SW480 (cell line): ENCODE results near the gene STAB1.
A peak's percentile ranks its signal among the peaks of the same experiment; 100 is the strongest.

Source experiments
- DNase-seq: peaks from one replicate; pipeline ENCODE4 v3.0.0-alpha.2; 2016; ENCODE audit warnings: low spot score

Gene STAB1

GRCh38 chr3:52494886-52495495 lies at the start of gene STAB1:
Gene STAB1, plus strand, starts transcription at chr3:52495338. Its CDS starts 76 bp downstream, at chr3:52495414.
- no peak for DNase-seq

GRCh38 chr3:52446042-52446441 lies 49.1 kb upstream of the STAB1 start:
- DNase-seq, result no peak

- DNase-seq, result peak; percentile 58
These were observed 48.3 kb upstream of the STAB1 start for GRCh38 chr3:52446631-52447511.

- DNase-seq, result no peak
These were observed 47.4 kb upstream of the STAB1 start for GRCh38 chr3:52447512-52448355.

- DNase-seq, result no peak
These were observed 44.5 kb upstream of the STAB1 start for GRCh38 chr3:52450489-52451236.

GRCh38 chr3:52451237-52452083 lies 43.7 kb upstream of the STAB1 start:
- no peak for DNase-seq

- DNase-seq, result no peak
These were observed 43.0 kb upstream of the STAB1 start for GRCh38 chr3:52452126-52452525.

GRCh38 chr3:52452570-52453221 lies 42.4 kb upstream of the STAB1 start:
- DNase-seq, result peak; percentile 34

GRCh38 chr3:52453496-52454249 lies 41.5 kb upstream of the STAB1 start, which contains the start of gene TNNC1:
Gene TNNC1, minus strand, starts transcription at chr3:52454041. Its CDS starts 26 bp downstream, at chr3:52454015.
- no peak for DNase-seq

GRCh38 chr3:52454250-52454937 lies 40.7 kb upstream of the STAB1 start:
- DNase-seq, result no peak

- no peak for DNase-seq
These were observed 40.2 kb upstream of the STAB1 start for GRCh38 chr3:52454938-52455282.

- peak; percentile 74 for DNase-seq
These were observed 39.6 kb upstream of the STAB1 start, which contains the start of gene NISCH for GRCh38 chr3:52455283-52456168. Gene NISCH, plus strand, starts transcription at chr3:52455604. Its CDS starts 38 bp downstream, at chr3:52455642.

GRCh38 chr3:52456169-52456799 lies 38.9 kb upstream of the STAB1 start:
- DNase-seq, result no peak

- no peak for DNase-seq
These were observed 38.3 kb upstream of the STAB1 start for GRCh38 chr3:52456800-52457183.

GRCh38 chr3:52458031-52458760 lies 36.9 kb upstream of the STAB1 start:
- no peak for DNase-seq

- DNase-seq, result no peak
These were observed 36.2 kb upstream of the STAB1 start for GRCh38 chr3:52458770-52459545.
